ENCODE data around the gene SYNPR. TPM values are rescaled to one million over a fixed set of nuclear protein-coding genes. Genes with fewer than 3 reads are reported as not detected.

The SYNPR gene
- total and polyA plus RNA-seq, 2 donors from 2014 or later: not detected

DNA sequence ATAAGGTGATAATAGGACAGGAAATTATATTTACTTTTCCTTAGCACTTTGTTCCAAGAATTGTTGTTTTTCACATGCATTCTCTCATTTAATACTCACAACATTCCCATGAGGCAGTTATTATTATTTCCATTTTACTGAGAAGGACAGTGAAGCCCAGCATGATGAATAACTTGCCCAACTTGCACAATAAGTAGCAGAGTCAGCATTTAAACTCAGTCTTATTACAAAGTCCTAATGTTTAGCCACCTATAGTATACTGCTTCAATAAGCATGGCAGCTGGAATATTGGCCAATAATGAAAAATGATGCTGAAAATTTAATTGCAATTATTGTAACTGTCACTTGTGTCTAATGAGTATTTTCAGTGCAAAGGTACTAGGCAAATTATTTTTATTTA lies 45.7 kb downstream of the SYNPR start:
- intact Hi-C loops (cut with DNase I): no loop called here
- DNase-seq (no peak), FAIRE-seq (no peak)
- Histone ChIP-seq H3K36me3 (ENCODE audit: control insufficient read depth in 2 of 3, insufficient read depth in 3 of 3, low read length in 3 of 3) (no peaks in the 10 kb centered on the region), H3K9me3 (ENCODE audit: control insufficient read depth in 2 of 3, insufficient read depth in 1 of 3, low read length in 3 of 3) (no peaks in the 10 kb centered on the region), H3K4me1 (ENCODE audit: control insufficient read depth in 2 of 3, insufficient read depth in 2 of 3, low read depth in 1 of 3, low read length in 3 of 3) (no peaks in the 10 kb centered on the region), H3K27me3 (ENCODE audit: control insufficient read depth, insufficient read depth, low read length) (no peaks in the 10 kb centered on the region), H3K9ac (ENCODE audit: low read length in 3 of 3) (no peak overlapping the region), H3K4me3 (ENCODE audit: low read length in 3 of 3) (no peak overlapping the region), H3K27ac (ENCODE audit: low read depth in 2 of 2, low read length in 2 of 2) (no peak overlapping the region)
- TF ChIP-seq, protein P1, sequence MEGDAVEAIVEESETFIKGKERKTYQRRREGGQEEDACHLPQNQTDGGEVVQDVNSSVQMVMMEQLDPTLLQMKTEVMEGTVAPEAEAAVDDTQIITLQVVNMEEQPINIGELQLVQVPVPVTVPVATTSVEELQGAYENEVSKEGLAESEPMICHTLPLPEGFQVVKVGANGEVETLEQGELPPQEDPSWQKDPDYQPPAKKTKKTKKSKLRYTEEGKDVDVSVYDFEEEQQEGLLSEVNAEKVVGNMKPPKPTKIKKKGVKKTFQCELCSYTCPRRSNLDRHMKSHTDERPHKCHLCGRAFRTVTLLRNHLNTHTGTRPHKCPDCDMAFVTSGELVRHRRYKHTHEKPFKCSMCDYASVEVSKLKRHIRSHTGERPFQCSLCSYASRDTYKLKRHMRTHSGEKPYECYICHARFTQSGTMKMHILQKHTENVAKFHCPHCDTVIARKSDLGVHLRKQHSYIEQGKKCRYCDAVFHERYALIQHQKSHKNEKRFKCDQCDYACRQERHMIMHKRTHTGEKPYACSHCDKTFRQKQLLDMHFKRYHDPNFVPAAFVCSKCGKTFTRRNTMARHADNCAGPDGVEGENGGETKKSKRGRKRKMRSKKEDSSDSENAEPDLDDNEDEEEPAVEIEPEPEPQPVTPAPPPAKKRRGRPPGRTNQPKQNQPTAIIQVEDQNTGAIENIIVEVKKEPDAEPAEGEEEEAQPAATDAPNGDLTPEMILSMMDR (IDR thresholded peaks at IDR 0.05; ENCODE audit: borderline replicate concordance, extremely low read depth, insufficient read depth): no peak

DNA sequence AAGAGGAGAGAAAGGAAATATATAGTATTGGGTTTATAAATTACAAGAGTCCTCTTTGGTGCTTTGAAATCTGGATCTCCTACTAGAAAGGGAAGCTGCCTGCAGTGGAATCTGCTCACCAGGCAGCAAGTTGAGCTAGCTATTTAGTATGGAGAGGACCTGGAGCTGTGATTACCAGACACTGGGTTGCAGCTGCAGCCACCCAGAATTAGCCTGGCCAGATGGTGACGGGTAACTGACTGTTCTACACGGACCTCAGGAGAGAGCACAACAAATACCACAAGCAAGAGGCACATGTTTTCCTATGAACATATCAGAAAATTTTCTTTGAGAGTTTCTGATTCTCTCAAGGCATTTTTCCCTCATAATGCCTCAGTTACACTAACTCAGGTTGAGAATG lies 46.5 kb downstream of the SYNPR start:
- FAIRE-seq: no peak
- Histone ChIP-seq H3K27me3 (ENCODE audit: control insufficient read depth, insufficient read depth, low read length) (no peaks in the 10 kb centered on the region), H3K9me3 (ENCODE audit: control insufficient read depth in 2 of 3, insufficient read depth in 1 of 3, low read length in 3 of 3) (no peaks in the 10 kb centered on the region), H3K4me3 (ENCODE audit: low read length in 3 of 3) (no peak overlapping the region), H3K4me1 (ENCODE audit: control insufficient read depth in 2 of 3, insufficient read depth in 2 of 3, low read depth in 1 of 3, low read length in 3 of 3) (no peaks in the 10 kb centered on the region), H3K27ac (ENCODE audit: low read depth in 2 of 2, low read length in 2 of 2) (no peak overlapping the region), H3K36me3 (ENCODE audit: control insufficient read depth in 2 of 3, insufficient read depth in 3 of 3, low read length in 3 of 3) (no peaks in the 10 kb centered on the region), H3K9ac (ENCODE audit: low read length in 3 of 3) (no peak overlapping the region)
- intact Hi-C loops (cut with DNase I): no loop called here
- TF ChIP-seq, protein P1 (IDR thresholded peaks at IDR 0.05; ENCODE audit: borderline replicate concordance, extremely low read depth, insufficient read depth): no peak
- DNase-seq: no peak

DNA sequence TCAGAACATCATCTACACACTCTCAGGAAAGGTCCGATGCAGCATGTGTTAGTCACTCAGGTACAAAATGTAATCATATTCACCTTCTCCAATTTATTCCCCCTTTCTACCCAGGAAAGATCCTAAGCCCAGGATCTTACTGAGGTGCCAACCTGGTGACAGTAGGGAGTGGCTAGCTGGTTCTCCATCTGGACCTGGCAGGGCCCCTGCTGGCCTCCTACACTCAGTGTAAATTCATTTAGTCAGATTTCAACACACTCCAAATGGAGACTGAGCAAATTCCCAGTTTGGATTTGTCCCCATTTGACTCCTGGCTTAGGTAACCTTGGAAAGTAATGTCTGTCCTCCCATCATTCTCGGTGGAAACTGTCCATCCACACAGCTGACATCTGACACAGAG lies 47.3 kb downstream of the SYNPR start:
- no peaks in the 10 kb centered on the region for H3K4me1 ChIP-seq (ENCODE audit: control insufficient read depth in 2 of 3, insufficient read depth in 2 of 3, low read depth in 1 of 3, low read length in 3 of 3)
- no peaks in the 10 kb centered on the region for H3K36me3 ChIP-seq (ENCODE audit: control insufficient read depth in 2 of 3, insufficient read depth in 3 of 3, low read length in 3 of 3)
- DNase-seq (no peak), FAIRE-seq (no peak)
- H3K27ac ChIP-seq (ENCODE audit: low read depth in 2 of 2, low read length in 2 of 2): no peak overlapping the region
- no peak overlapping the region for H3K9ac ChIP-seq (ENCODE audit: low read length in 3 of 3)
- TF ChIP-seq, protein P1 (IDR thresholded peaks at IDR 0.05; ENCODE audit: borderline replicate concordance, extremely low read depth, insufficient read depth): no peak
- no peaks in the 10 kb centered on the region for H3K9me3 ChIP-seq (ENCODE audit: control insufficient read depth in 2 of 3, insufficient read depth in 1 of 3, low read length in 3 of 3)
- no peak overlapping the region for H3K4me3 ChIP-seq (ENCODE audit: low read length in 3 of 3)
- intact Hi-C loops (cut with DNase I): no loop called here
- H3K27me3 ChIP-seq (ENCODE audit: control insufficient read depth, insufficient read depth, low read length): no peaks in the 10 kb centered on the region

DNA sequence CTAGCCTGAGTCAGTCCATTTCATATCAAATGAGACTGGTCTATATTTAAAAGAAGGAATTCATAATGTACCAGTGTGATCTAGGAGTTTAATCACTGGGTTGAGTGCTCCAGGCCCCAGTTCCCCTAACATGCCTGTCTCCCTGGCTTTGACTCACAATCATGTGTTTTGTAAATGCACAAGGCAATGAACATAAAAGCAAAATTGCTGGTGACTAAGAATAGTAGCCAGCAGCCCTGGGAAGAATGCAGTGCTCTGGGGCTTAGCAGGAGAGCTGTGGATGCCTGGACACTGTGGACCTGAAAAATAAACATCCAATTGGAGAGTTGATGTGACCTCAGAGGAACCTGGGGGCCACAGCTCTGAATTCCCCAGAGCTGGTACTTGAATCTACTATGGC lies 50.3 kb downstream of the SYNPR start:
- Histone ChIP-seq H3K9me3 (ENCODE audit: control insufficient read depth in 2 of 3, insufficient read depth in 1 of 3, low read length in 3 of 3) (no peaks in the 10 kb centered on the region), H3K36me3 (ENCODE audit: control insufficient read depth in 2 of 3, insufficient read depth in 3 of 3, low read length in 3 of 3) (no peaks in the 10 kb centered on the region), H3K4me3 (ENCODE audit: low read length in 3 of 3) (no peak overlapping the region), H3K27me3 (ENCODE audit: control insufficient read depth, insufficient read depth, low read length) (no peaks in the 10 kb centered on the region), H3K4me1 (ENCODE audit: control insufficient read depth in 2 of 3, insufficient read depth in 2 of 3, low read depth in 1 of 3, low read length in 3 of 3) (no peaks in the 10 kb centered on the region), H3K9ac (ENCODE audit: low read length in 3 of 3) (no peak overlapping the region), H3K27ac (ENCODE audit: low read depth in 2 of 2, low read length in 2 of 2) (no peak overlapping the region)
- intact Hi-C loops (cut with DNase I): no loop called here
- TF ChIP-seq, protein P1 (IDR thresholded peaks at IDR 0.05; ENCODE audit: borderline replicate concordance, extremely low read depth, insufficient read depth): no peak
- FAIRE-seq (no peak), DNase-seq (no peak)

Measured in kidney (tissue), 14 donors.